Lung (tissue), 12 donors: Measurements from ENCODE around the gene PKP3. TPM values are rescaled to one million over a fixed set of nuclear protein-coding genes. Genes with fewer than 3 reads are reported as not detected.

Source experiments
- ATAC-seq: fragments of 200-7000 bp; cut with Tn5 transposase; one replicate; pipeline ENCODE4 v1.9.1; 2020; ENCODE audit warnings: moderate number of reproducible peaks; ENCODE audit not compliant: insufficient read depth, low FRiP score
- DNase-seq, 3 donors: peaks; one replicate each; pipeline ENCODE4 v3.0.0-alpha.2; 2013 to 2017
- H3K27ac ChIP-seq, 2 donors: one replicate each; pipeline ENCODE4 v1.5.1; 2013; ENCODE audit warnings: mild to moderate bottlenecking in 2 of 2, moderate library complexity in 2 of 2, control low read depth in 1 of 2, inconsistent platforms in 1 of 2, low read depth in 1 of 2, low read length in 1 of 2
- H3K27me3 ChIP-seq, 3 donors: one replicate each; pipeline ENCODE4 v1.5.1; 2013; ENCODE audit warnings: low read length in 2 of 3; ENCODE audit not compliant: control insufficient read depth in 3 of 3, insufficient read depth in 3 of 3
- H3K36me3 ChIP-seq, 4 donors: one replicate each; pipeline ENCODE4 v1.5.1; 2013; ENCODE audit warnings: low read length in 4 of 4, mild to moderate bottlenecking in 1 of 4, moderate library complexity in 1 of 4; ENCODE audit not compliant: control insufficient read depth in 4 of 4, insufficient read depth in 4 of 4
- H3K4me1 ChIP-seq, 5 donors: one replicate each; pipeline ENCODE4 v1.5.1; 2013; ENCODE audit warnings: low read length in 5 of 5, mild to moderate bottlenecking in 2 of 5, moderate library complexity in 1 of 5; ENCODE audit not compliant: control insufficient read depth in 5 of 5, insufficient read depth in 5 of 5
- H3K4me3 ChIP-seq: one replicate; pipeline ENCODE4 v1.5.1; 2013; ENCODE audit warnings: mild to moderate bottlenecking, control low read depth, moderate library complexity
- H3K9ac ChIP-seq, 2 donors: one replicate each; pipeline ENCODE4 v1.5.1; 2013; ENCODE audit warnings: low read length in 2 of 2, control low read depth in 1 of 2; ENCODE audit not compliant: insufficient read depth in 1 of 2
- H3K9me3 ChIP-seq, 4 donors: one replicate each; pipeline ENCODE4 v1.5.1; 2013; ENCODE audit warnings: low read length in 3 of 4, mild to moderate bottlenecking in 1 of 4, moderate library complexity in 1 of 4; ENCODE audit not compliant: control insufficient read depth in 4 of 4, insufficient read depth in 3 of 4
- CTCF ChIP-seq: IDR thresholded peaks from 2 replicates; pipeline ENCODE4 v1.5.1; 2012; ENCODE audit warnings: mild to moderate bottlenecking; ENCODE audit errors: control extremely low read depth, extremely low read depth
- WGBS, 2 donors: extraction: QIAGEN DNeasy Blood & Tissue Kit; methylation state at CpG; one replicate each; pipeline ENCODE4 v1.1.7; 2013; 5-methylcytosine and 5-hydroxymethylcytosine counted together
- polyA plus RNA-seq, 2 donors: library from polyadenylated mRNA; stranded (reverse); fragments of 200-250 nt; gene quantifications; one replicate each; pipeline ENCODE4 v1.2.1, GENCODE V29; 2013
- total RNA-seq, 2 donors: library from RNA; depleted of rRNA in 1 of 2; stranded (reverse); fragments of >200 nt in 1 of 2; gene quantifications; one replicate each; pipeline ENCODE4 v1.2.1, GENCODE V29; 2014 to 2021
- donor health status: control.
- donor health status: control.
- donor health status: Bipolar disorder and iron deficiency.
- donor health status: healthy.
- donor health status: DM: yes; HTN: yes; CAD: no.

Gene PKP3
- total and polyA plus RNA-seq, 4 donors, result 15.7 to 63.1 (median 40.3) TPM

- WGBS, 2 donors, result 58 to 76% methylated on average over 24 of the region's 24 CpGs
- peaks cover 0 to 7% (median 3%) of the 10 kb centered on the region in 4 donors for H3K9me3 ChIP-seq
- no peak overlapping the region for H3K4me3 ChIP-seq
- ATAC-seq (peak; percentile 48), DNase-seq (no peak)
- H3K36me3 ChIP-seq, result no peaks in the 10 kb centered on the region
- H3K9ac ChIP-seq, result no peak overlapping the region
- peaks cover 0 to 9% (median 0%) of the 10 kb centered on the region in 5 donors for H3K4me1 ChIP-seq
- peaks cover 0 to 3% (median 0%) of the 10 kb centered on the region in 3 donors for H3K27me3 ChIP-seq
- no peak overlapping the region for H3K27ac ChIP-seq
- TF ChIP-seq CTCF, result no peak
Measured at GRCh38 chr11:363948-364761, 29.9 kb upstream of the PKP3 start.

DNA sequence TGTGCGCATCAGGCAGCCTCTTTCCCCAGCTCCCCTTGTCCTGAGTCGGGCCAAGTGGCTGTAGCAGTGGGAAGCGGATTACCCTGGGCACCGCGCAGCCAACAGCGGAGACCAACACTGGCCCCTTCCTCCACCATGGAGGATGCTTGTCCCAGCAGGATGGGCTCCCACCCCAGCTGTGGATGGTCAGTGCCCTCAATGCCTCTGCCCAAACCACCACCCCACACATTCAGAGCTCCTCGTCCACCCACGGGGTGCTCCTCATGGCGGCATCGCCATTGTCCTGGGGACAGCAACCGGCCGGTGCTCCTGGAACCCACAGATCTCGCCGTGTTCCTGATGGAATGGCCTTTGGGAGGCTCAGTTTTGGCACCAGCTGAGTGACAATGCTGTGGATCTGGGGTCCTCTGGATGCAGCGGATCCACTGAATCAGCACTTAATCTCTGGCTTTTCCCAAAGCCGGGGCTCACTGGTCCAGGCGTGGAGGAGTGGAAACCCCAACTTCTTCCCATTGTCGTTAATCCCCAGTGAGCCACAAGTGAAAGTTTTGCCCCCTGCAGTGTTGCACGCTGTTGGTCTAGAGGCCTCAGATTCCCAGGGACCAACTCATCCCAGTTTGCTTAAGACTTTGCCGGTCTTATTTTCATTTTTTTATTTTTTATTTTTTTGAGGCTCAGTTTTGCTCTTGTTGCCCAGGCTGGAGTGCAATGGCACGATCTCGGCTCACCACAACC is 28.9 kb upstream of the PKP3 start:
- no peak for ATAC-seq
- peaks cover 0 to 3% (median 0%) of the 10 kb centered on the region in 3 donors for H3K27me3 ChIP-seq
- no peak for TF ChIP-seq CTCF
- peaks cover 0 to 10% (median 0%) of the 10 kb centered on the region in 5 donors for H3K4me1 ChIP-seq
- no peak overlapping the region for H3K27ac ChIP-seq
- H3K9me3 ChIP-seq, result peaks cover 0 to 7% (median 3%) of the 10 kb centered on the region in 4 donors
- H3K36me3 ChIP-seq, result no peaks in the 10 kb centered on the region
- no peak overlapping the region for H3K9ac ChIP-seq
- 87 to 94% methylated on average over 22 of the region's 22 CpGs for WGBS, 2 donors
- DNase-seq, result no peak
- H3K4me3 ChIP-seq, result no peak overlapping the region

- DNase-seq, result no peak
- peaks cover 0 to 3% (median 0%) of the 10 kb centered on the region in 3 donors for H3K27me3 ChIP-seq
- H3K27ac ChIP-seq, result no peak overlapping the region
- ATAC-seq, result no peak
- no peaks in the 10 kb centered on the region for H3K36me3 ChIP-seq
- H3K4me3 ChIP-seq, result no peak overlapping the region
- H3K9me3 ChIP-seq, result peaks cover 0 to 4% (median under 1%) of the 10 kb centered on the region in 4 donors
- TF ChIP-seq CTCF, result no peak
- peaks cover 0 to 17% (median 0%) of the 10 kb centered on the region in 5 donors for H3K4me1 ChIP-seq
- 73 to 83% methylated on average over 15 to 16 of the region's 16 CpGs for WGBS, 2 donors
- H3K9ac ChIP-seq, result no peak overlapping the region
Measured at GRCh38 chr11:365831-366230, 28.2 kb upstream of the PKP3 start.
